HG03175 (cell line): ENCODE data around the gene LYG2.
"Not testable (repeated sequence)": the region's sequence is repeated elsewhere in the genome, so short reads cannot be mapped to it uniquely, and the experiment has no call there.

Experiments
- ATAC-seq: cut with Tn5 transposase; IDR thresholded peaks from one replicate; pipeline ENCODE4 v1.9.1; 2021; ENCODE audit warnings: mild to moderate bottlenecking, moderate library complexity; ENCODE audit not compliant: unreplicated experiment

LYG2 gene

DNA sequence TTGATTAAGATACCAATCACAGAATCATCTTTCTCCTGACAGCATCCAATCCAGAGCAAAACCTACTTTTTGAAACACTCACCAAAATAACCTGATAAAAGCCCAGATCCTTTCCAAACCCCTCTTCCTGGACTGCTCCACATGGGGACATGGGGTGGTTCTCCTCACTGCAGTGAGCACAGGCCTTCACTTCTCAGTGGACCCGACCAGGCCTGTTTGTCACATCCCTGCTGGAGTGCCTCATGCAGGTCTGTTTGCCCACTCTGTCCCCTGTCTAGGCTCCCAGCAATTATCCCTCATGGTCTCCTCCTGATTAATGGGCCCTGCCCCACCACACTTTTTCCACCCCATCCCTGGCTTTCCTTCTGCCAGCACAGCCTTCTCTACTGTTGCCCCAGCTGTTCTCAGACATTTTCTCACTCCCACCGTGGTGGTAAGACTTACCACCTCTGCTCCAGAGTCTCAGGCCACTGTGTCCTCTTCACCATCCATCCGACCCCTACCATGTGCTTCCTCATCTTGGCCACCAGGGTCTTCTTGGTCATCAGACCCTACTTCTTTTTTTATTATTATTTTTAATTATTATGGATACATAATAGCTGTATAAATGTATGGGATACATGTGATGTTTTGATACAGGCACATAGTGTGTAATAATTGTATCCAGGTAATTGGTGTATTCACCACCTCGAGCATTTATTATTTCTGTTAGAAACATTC, 53.3 kb downstream of the LYG2 start:
- no peak for ATAC-seq

DNA sequence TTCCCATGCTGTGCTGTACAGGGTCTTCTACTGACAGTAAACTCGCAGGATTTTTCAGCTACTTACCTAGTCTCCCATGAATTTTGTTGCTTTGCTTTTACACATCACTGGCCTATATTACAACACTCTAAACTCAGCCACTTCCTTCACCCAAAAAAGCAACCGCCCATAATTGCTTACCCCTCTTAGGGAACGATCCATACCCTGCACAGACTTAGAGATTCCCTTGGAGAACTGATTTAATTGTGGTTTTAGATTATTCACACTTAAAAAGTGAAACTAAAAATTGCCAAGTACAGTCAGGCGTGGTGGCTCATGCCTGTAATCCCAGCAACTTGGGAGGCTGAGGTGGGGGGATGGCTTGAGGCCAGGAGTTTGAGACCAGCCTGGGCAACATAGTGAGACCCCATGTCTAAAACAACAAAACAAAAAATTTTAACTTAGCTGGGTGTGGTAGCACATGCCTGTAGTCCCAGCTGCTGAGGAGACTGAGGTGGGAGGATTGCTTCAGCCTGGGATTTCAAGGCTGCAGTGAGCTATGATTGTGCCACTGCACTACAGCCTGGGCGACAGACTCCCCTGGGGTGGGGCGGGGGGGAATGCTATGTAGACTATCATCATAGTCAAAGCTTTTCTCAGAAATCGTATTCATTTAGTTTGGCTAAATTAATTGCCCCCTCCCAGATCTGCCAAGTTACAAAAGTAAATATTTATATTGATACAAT, 55.2 kb downstream of the LYG2 start:
- no peak for ATAC-seq

DNA sequence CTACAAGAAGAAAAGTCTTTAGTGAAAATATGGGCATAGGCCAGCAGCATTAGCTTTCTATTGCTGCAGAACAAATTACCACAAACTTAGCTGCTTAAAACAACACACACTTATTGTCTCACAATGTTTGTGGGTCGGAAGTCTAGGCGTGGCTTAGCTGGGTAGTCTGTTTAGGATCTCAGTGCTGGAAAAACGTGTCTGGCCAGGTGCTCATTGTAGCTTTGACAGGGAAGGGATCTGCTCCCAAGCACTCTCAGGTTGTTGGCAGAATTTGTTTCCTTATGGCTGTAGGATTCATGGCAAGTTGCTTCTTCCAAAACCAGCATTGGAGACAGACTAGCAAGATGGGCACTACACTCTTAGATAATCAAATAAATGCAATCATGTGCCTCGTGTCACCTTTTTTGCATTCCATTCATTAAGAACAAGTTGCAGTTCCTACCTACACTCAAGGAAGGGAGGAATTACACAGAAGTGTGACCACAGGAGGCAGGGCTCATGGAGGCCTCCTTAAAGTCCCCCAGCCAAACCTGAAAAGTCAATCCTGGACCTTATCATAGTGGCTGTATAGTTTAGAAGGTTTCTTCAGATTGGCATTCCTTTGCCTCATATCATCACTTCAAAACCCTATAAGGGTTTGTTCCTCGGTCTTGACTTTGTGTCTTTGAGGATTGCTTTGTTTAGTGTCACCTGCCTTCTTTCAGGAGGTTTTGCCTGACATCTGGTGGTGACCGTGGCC, 57.2 kb downstream of the LYG2 start:
- no peak for ATAC-seq

DNA sequence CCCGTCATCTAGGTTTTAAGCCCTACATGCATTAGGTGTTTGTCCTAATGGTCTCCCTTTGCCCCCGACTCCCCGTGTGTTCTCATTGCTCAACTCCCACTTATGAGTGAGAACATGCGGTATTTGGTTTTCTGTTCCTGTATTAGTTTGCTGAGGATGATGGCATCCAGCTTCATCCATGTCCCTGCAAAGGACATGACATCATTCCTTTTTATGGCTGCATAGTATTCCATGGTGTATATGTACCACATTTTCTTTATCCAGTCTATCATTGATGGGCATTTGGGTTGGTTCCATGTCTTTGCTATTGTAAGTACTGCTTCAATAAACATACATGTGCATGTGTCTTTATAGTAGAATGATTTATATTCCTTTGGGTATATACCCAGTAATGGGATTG, 63.1 kb downstream of the LYG2 start:
- not testable (repeated sequence) for ATAC-seq
